IMR-90 (cell line): Measurements from ENCODE around the gene RIPOR3.

Source experiments
- BHLHE40 ChIP-seq: fragments of 150-350 bp; IDR thresholded peaks from 2 replicates; pipeline ENCODE4 v1.6.1; 2016; ENCODE audit warnings: mild to moderate bottlenecking, low read depth, low read length
- CEBPB ChIP-seq: IDR thresholded peaks from 2 replicates; pipeline ENCODE4 v1.6.1; 2012; ENCODE audit warnings: low read depth, low read length, improper control_type of control experiment
- CHD1 ChIP-seq: IDR thresholded peaks from 2 replicates; pipeline ENCODE4 v1.6.1; 2012; ENCODE audit warnings: low read depth, low read length, improper control_type of control experiment
- FOS ChIP-seq: fragments of 150-350 bp; IDR thresholded peaks from 2 replicates; pipeline ENCODE4 v1.6.1; 2016; ENCODE audit warnings: low read depth, low read length
- MAFK ChIP-seq: IDR thresholded peaks from 2 replicates; pipeline ENCODE4 v1.6.1; 2012; ENCODE audit warnings: low read depth, low read length, improper control_type of control experiment
- MXI1 ChIP-seq: IDR thresholded peaks from 2 replicates; pipeline ENCODE4 v1.6.1; 2012; ENCODE audit warnings: low read depth, mild to moderate bottlenecking, low read length, moderate library complexity, borderline replicate concordance
- NFE2L2 ChIP-seq: fragments of 150-350 bp; IDR thresholded peaks from 2 replicates; pipeline ENCODE4 v1.6.1; 2016; ENCODE audit warnings: low read depth, mild to moderate bottlenecking, low read length
- POLR2A ChIP-seq: IDR thresholded peaks from 2 replicates; pipeline ENCODE4 v1.6.1; 2012; ENCODE audit warnings: mild to moderate bottlenecking, low read depth, low read length
- RFX5 ChIP-seq: IDR thresholded peaks from 2 replicates; pipeline ENCODE4 v1.8.0; 2012; ENCODE audit warnings: low read depth, mild to moderate bottlenecking, low read length, moderate library complexity
- SMC3 ChIP-seq: fragments of 150-350 bp; IDR thresholded peaks from 2 replicates; pipeline ENCODE4 v1.6.1; 2016; ENCODE audit warnings: low read depth, mild to moderate bottlenecking, antibody characterized with exemption, low read length, moderate library complexity
- TF ChIP-seq, protein P1 (sequence below): conservative IDR thresholded peaks from 2 replicates; pipeline ENCODE4 v1.5.1; 2012; ENCODE audit warnings: mild to moderate bottlenecking, low read depth, low read length, improper control_type of control experiment
- TF ChIP-seq, protein P2 (sequence below): fragments of 150-350 bp; IDR thresholded peaks from 2 replicates; pipeline ENCODE4 v1.6.1; 2017; ENCODE audit warnings: mild to moderate bottlenecking, antibody characterized with exemption, low read length, low read depth

DNA sequence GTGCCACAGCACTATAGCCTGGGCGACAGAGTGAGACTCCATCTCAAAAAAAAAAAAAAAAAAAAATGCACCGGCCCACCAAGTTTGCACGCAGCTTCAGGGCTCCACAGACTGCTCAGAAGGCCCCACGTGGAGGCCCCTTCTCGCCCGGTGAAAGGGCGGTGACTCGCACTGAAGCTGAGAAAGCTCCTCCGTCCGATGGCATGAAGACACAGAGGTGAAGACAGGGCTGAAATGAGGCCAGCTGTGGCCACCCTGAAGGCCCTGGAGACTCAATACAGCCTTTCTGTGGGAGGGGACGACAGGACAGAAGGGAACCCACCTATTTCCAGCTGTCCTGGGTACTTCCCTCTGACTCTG, 97.1 kb downstream of the RIPOR3 start:
- no peak for TF ChIP-seq POLR2A
- TF ChIP-seq, protein P1, sequence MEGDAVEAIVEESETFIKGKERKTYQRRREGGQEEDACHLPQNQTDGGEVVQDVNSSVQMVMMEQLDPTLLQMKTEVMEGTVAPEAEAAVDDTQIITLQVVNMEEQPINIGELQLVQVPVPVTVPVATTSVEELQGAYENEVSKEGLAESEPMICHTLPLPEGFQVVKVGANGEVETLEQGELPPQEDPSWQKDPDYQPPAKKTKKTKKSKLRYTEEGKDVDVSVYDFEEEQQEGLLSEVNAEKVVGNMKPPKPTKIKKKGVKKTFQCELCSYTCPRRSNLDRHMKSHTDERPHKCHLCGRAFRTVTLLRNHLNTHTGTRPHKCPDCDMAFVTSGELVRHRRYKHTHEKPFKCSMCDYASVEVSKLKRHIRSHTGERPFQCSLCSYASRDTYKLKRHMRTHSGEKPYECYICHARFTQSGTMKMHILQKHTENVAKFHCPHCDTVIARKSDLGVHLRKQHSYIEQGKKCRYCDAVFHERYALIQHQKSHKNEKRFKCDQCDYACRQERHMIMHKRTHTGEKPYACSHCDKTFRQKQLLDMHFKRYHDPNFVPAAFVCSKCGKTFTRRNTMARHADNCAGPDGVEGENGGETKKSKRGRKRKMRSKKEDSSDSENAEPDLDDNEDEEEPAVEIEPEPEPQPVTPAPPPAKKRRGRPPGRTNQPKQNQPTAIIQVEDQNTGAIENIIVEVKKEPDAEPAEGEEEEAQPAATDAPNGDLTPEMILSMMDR, result no peak
- no peak for TF ChIP-seq CHD1
- TF ChIP-seq, protein P2, sequence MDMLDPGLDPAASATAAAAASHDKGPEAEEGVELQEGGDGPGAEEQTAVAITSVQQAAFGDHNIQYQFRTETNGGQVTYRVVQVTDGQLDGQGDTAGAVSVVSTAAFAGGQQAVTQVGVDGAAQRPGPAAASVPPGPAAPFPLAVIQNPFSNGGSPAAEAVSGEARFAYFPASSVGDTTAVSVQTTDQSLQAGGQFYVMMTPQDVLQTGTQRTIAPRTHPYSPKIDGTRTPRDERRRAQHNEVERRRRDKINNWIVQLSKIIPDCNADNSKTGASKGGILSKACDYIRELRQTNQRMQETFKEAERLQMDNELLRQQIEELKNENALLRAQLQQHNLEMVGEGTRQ, result no peak
- no peak for TF ChIP-seq CEBPB
- TF ChIP-seq FOS, result no peak
- no peak for TF ChIP-seq NFE2L2
- TF ChIP-seq BHLHE40, result no peak
- TF ChIP-seq RFX5, result no peak
- TF ChIP-seq MXI1, result no peak
- TF ChIP-seq MAFK, result no peak
- no peak for TF ChIP-seq SMC3
